Choroid plexus epithelial cell (primary cell): ENCODE measurements around the gene HMGCS1.
"Not testable (repeated sequence)": the region's sequence is repeated elsewhere in the genome, so short reads cannot be mapped to it uniquely, and the experiment has no call there.

Source experiments
- DNase-seq: peaks from one replicate; pipeline ENCODE4 v3.0.0-alpha.2; 2010; ENCODE audit warnings: low read depth
- H3K4me3 ChIP-seq: 2 replicates; pipeline ENCODE4 v1.5.1; 2011; ENCODE audit warnings: low read depth, mild to moderate bottlenecking, control low read depth, low read length, moderate library complexity
- TF ChIP-seq, protein P1 (sequence below): conservative IDR thresholded peaks from 2 replicates; pipeline ENCODE4 v1.5.1; 2011; ENCODE audit warnings: low read depth, mild to moderate bottlenecking, control low read depth, inconsistent platforms, low read length, moderate library complexity

Gene HMGCS1

GRCh38 chr5:43332401-43332800 lies 19.2 kb upstream of the HMGCS1 start:
- DNase-seq: no peak
- no peak overlapping the region for H3K4me3 ChIP-seq
- TF ChIP-seq, protein P1, sequence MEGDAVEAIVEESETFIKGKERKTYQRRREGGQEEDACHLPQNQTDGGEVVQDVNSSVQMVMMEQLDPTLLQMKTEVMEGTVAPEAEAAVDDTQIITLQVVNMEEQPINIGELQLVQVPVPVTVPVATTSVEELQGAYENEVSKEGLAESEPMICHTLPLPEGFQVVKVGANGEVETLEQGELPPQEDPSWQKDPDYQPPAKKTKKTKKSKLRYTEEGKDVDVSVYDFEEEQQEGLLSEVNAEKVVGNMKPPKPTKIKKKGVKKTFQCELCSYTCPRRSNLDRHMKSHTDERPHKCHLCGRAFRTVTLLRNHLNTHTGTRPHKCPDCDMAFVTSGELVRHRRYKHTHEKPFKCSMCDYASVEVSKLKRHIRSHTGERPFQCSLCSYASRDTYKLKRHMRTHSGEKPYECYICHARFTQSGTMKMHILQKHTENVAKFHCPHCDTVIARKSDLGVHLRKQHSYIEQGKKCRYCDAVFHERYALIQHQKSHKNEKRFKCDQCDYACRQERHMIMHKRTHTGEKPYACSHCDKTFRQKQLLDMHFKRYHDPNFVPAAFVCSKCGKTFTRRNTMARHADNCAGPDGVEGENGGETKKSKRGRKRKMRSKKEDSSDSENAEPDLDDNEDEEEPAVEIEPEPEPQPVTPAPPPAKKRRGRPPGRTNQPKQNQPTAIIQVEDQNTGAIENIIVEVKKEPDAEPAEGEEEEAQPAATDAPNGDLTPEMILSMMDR: no peak

DNA sequence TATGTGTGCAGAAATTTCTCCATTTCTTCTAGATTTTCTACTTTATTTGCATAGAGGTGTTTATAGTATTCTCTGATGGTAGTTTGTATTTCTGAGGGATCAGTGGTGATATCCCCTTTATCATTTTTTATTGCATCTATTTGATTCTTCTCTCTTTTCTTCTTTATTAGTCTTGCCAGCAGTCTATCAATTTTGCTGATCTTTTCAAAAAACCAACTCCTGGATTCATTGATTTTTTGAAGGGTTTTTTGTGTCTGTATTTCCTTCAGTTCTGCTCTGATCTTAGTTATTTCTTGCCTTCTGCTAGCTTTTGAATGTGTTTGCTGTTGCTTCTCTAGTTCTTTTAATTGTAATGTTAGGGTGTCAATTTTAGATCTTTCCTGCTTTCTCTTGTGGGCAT lies 12.4 kb upstream of the HMGCS1 start:
- not testable (repeated sequence) for H3K4me3 ChIP-seq, DNase-seq

GRCh38 chr5:43323488-43323887 lies 10.3 kb upstream of the HMGCS1 start:
- H3K4me3 ChIP-seq, DNase-seq: not testable (repeated sequence)

- TF ChIP-seq, protein P1: no peak
- no peak for DNase-seq
- H3K4me3 ChIP-seq: no peak overlapping the region
Observed at GRCh38 chr5:43320846-43321245, 7.6 kb upstream of the HMGCS1 start.

- H3K4me3 ChIP-seq: no peak overlapping the region
- DNase-seq: no peak
- TF ChIP-seq, protein P1: no peak
Observed at GRCh38 chr5:43316421-43316820, 3.2 kb upstream of the HMGCS1 start.

- DNase-seq: no peak
- TF ChIP-seq, protein P1: no peak
- no peak overlapping the region for H3K4me3 ChIP-seq
Observed at GRCh38 chr5:43315682-43316081, 2.5 kb upstream of the HMGCS1 start.

GRCh38 chr5:43315263-43315662 lies 2.1 kb upstream of the HMGCS1 start:
- DNase-seq: peak; percentile 23
- H3K4me3 ChIP-seq: no peak overlapping the region
- TF ChIP-seq, protein P1: no peak

DNA sequence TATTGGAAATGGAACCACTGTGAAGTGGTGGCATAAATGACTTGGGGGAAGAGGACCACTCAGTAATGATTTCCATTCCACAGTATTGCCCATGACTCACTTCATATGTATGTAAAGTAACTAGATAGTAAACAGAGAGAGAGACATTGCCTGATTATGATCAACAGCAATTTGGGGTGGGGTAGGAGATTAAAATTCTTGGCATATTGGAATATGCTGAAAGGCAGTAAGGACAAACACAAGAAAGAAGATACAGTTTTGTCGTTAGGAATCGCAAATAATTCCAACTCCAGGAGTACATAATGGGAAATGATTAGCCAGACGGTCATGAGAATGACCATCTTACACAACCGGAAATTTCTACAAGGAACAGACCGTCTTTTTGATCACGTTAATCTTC lies 1.5 kb upstream of the HMGCS1 start:
- no peak for DNase-seq
- TF ChIP-seq, protein P1: no peak
- H3K4me3 ChIP-seq: no peak overlapping the region
